Measurements from ENCODE around the gene TLL2. TPM values are rescaled to one million over a fixed set of nuclear protein-coding genes. Genes with fewer than 3 reads are reported as not detected.

TLL2 gene
- total and polyA plus RNA-seq, 7 donors: 0.22 to 0.64 (median 0.32) TPM

DNA sequence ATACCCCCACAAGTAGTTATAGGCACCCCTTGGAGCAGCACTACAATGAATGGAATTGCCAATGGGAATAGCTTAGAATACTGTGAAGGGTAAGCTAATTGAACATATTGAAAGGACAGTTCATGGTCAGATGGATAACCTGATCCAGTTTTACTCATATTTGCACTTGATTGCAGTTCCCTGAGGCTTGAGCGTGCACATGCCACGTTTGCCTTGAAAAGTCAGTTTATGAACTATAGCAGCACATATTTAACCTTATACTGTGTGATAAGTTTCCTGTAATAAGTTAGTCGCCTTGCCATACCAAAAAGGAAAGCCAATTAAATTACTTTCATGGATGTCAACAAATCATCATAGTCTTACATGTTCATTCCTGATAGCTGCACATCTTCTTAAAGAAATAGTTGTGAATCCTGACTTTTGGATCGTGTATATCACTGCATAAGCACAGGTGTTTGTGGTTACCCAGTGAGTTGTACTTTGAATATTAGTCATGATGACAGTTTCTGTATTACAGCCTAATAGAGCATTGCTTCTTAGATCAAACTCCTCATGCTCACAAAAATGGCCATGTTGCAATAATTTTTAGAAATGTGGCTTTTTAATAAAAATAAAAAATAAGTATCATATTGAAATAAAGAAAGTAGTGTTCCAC, 187.9 kb downstream of the TLL2 start:
- no peaks in the 10 kb centered on the region for H3K36me3 ChIP-seq (ENCODE audit: insufficient read depth in 1 of 2, low read depth in 1 of 2)
- no peak overlapping the region for H3K27ac ChIP-seq
- DNase-seq (no peak), ATAC-seq (no peak)
- WGBS, 3 donors: 76 to 83% (median 79%) methylated on average over 4 of the region's 4 CpGs
- intact Hi-C loops (cut with DNase I): no loop called here
- no peaks in the 10 kb centered on the region for H3K4me1 ChIP-seq
- H3K4me3 ChIP-seq: no peak overlapping the region
- H3K9me3 ChIP-seq: no peaks in the 10 kb centered on the region
- TF ChIP-seq, protein P1, sequence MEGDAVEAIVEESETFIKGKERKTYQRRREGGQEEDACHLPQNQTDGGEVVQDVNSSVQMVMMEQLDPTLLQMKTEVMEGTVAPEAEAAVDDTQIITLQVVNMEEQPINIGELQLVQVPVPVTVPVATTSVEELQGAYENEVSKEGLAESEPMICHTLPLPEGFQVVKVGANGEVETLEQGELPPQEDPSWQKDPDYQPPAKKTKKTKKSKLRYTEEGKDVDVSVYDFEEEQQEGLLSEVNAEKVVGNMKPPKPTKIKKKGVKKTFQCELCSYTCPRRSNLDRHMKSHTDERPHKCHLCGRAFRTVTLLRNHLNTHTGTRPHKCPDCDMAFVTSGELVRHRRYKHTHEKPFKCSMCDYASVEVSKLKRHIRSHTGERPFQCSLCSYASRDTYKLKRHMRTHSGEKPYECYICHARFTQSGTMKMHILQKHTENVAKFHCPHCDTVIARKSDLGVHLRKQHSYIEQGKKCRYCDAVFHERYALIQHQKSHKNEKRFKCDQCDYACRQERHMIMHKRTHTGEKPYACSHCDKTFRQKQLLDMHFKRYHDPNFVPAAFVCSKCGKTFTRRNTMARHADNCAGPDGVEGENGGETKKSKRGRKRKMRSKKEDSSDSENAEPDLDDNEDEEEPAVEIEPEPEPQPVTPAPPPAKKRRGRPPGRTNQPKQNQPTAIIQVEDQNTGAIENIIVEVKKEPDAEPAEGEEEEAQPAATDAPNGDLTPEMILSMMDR (IDR thresholded peaks at IDR 0.05): no peak
- peaks cover 0 to 20% (median 4%) of the 10 kb centered on the region in 3 donors for H3K27me3 ChIP-seq (ENCODE audit: insufficient read depth in 3 of 3, low read length in 2 of 3)

- H3K36me3 ChIP-seq (ENCODE audit: insufficient read depth in 1 of 2, low read depth in 1 of 2): no peaks in the 10 kb centered on the region
- TF ChIP-seq, protein P1 (IDR thresholded peaks at IDR 0.05): no peak
- no peak for ATAC-seq
These were observed 189.3 kb downstream of the TLL2 start for GRCh38 chr10:96324447-96324846.

DNA sequence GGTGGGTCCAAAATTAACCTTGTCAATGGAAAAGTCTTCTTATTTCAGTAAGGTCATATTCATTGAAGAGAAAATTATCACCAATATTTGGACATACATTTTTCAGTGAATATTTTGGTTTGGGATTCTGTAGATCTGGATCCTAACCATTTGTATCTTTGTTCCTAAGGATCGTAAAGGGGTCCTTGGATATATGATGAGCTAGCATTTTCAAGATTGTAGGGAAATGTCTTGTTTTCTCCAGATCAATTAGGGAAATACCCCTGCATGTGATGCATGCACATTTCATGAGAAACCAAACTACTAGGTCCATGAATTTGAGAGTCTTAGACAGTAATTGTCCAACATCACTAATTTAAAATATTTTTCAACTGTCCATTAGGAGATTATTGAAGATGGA, 191.5 kb downstream of the TLL2 start:
- DNase-seq (no peak), ATAC-seq (no peak)
- H3K4me3 ChIP-seq: no peak overlapping the region
- 89 to 93% (median 90%) methylated on average over 1 of the region's 1 CpG for WGBS, 3 donors
- intact Hi-C loops (cut with DNase I): no loop called here
- H3K27me3 ChIP-seq (ENCODE audit: insufficient read depth in 3 of 3, low read length in 2 of 3): peaks cover 2 to 15% (median 2%) of the 10 kb centered on the region in 3 donors
- no peak overlapping the region for H3K27ac ChIP-seq
- no peaks in the 10 kb centered on the region for H3K9me3 ChIP-seq
- TF ChIP-seq, protein P1 (IDR thresholded peaks at IDR 0.05): no peak
- H3K4me1 ChIP-seq: no peaks in the 10 kb centered on the region
- H3K36me3 ChIP-seq (ENCODE audit: insufficient read depth in 1 of 2, low read depth in 1 of 2): no peaks in the 10 kb centered on the region

More at GRCh38 chr10:96324447-96324846, 189.3 kb downstream of the TLL2 start:
- WGBS, 3 donors: 72 to 84% (median 80%) methylated on average over 2 of the region's 2 CpGs
- Histone ChIP-seq H3K4me3 (no peak overlapping the region), H3K27ac (no peak overlapping the region), H3K4me1 (no peaks in the 10 kb centered on the region), H3K9me3 (no peaks in the 10 kb centered on the region), H3K27me3 (ENCODE audit: insufficient read depth in 3 of 3, low read length in 2 of 3) (peaks cover 0 to 15% (median 4%) of the 10 kb centered on the region in 3 donors)
- intact Hi-C loops (cut with DNase I): no loop called here
- no peak for DNase-seq

GRCh38 chr10:96321822-96322221, 191.9 kb downstream of the TLL2 start:
- ATAC-seq: no peak
- 52 to 56% (median 55%) methylated on average over 5 of the region's 5 CpGs for WGBS, 3 donors
- H3K36me3 ChIP-seq (ENCODE audit: insufficient read depth in 1 of 2, low read depth in 1 of 2): no peaks in the 10 kb centered on the region
- DNase-seq: no peak
- H3K4me1 ChIP-seq: no peaks in the 10 kb centered on the region
- TF ChIP-seq, protein P1 (IDR thresholded peaks at IDR 0.05): no peak
- no peaks in the 10 kb centered on the region for H3K9me3 ChIP-seq
- H3K27ac ChIP-seq: no peak overlapping the region
- intact Hi-C loops (cut with DNase I): no loop called here
- peaks cover 2 to 15% (median 5%) of the 10 kb centered on the region in 3 donors for H3K27me3 ChIP-seq (ENCODE audit: insufficient read depth in 3 of 3, low read length in 2 of 3)
- no peak overlapping the region for H3K4me3 ChIP-seq
